ENCODE results near the gene AGGF1. TPM values are rescaled to one million over a fixed set of nuclear protein-coding genes. Genes with fewer than 3 reads are reported as not detected.

The AGGF1 gene
- total and polyA plus RNA-seq, 7 donors, result 8.4 to 21.8 (median 16.3) TPM

- no peak for TF ChIP-seq POLR2AphosphoS5 (IDR thresholded peaks at IDR 0.05)
- no peak for TF ChIP-seq POLR2A (IDR thresholded peaks at IDR 0.05)
- no peak for TF ChIP-seq EP300 (IDR thresholded peaks at IDR 0.05)
- no peak for TF ChIP-seq CTCF (IDR thresholded peaks at IDR 0.05)
- H3K4me1 ChIP-seq, result no peaks in the 10 kb centered on the region
- no peaks in the 10 kb centered on the region for H3K9me3 ChIP-seq
- DNase-seq, result no peak
- H3K4me3 ChIP-seq, result no peak overlapping the region
- intact Hi-C loops (cut with DNase I), result no loop called here
- peaks cover 0 to 4% (median 0%) of the 10 kb centered on the region in 3 donors for H3K27me3 ChIP-seq
- no peak overlapping the region for H3K27ac ChIP-seq
- 55 to 71% methylated on average over 1 of the region's 1 CpG for WGBS, 2 donors
- no peaks in the 10 kb centered on the region for H3K36me3 ChIP-seq
These were observed 27.0 kb upstream of the AGGF1 start for GRCh38 chr5:77003246-77003645.

- intact Hi-C loops (cut with DNase I), result no loop called here
- H3K4me3 ChIP-seq, result no peak overlapping the region
- H3K27ac ChIP-seq, result no peak overlapping the region
- H3K4me1 ChIP-seq, result no peaks in the 10 kb centered on the region
- 73 to 81% methylated on average over 2 of the region's 2 CpGs for WGBS, 2 donors
- H3K9me3 ChIP-seq, result no peaks in the 10 kb centered on the region
- no peak for TF ChIP-seq CTCF (IDR thresholded peaks at IDR 0.05)
- no peak for TF ChIP-seq POLR2A (IDR thresholded peaks at IDR 0.05)
- TF ChIP-seq POLR2AphosphoS5 (IDR thresholded peaks at IDR 0.05), result no peak
- no peak for TF ChIP-seq EP300 (IDR thresholded peaks at IDR 0.05)
- H3K36me3 ChIP-seq, result no peaks in the 10 kb centered on the region
- H3K27me3 ChIP-seq, result no peaks in the 10 kb centered on the region
- DNase-seq, result no peak
These were observed 24.1 kb upstream of the AGGF1 start for GRCh38 chr5:77006124-77006523.

GRCh38 chr5:77008413-77008812 lies 21.8 kb upstream of the AGGF1 start:
- no peak for DNase-seq
- no peak for TF ChIP-seq CTCF (IDR thresholded peaks at IDR 0.05)
- TF ChIP-seq POLR2A (IDR thresholded peaks at IDR 0.05), result no peak
- no peak for TF ChIP-seq POLR2AphosphoS5 (IDR thresholded peaks at IDR 0.05)
- TF ChIP-seq EP300 (IDR thresholded peaks at IDR 0.05), result no peak
- H3K27me3 ChIP-seq, result no peaks in the 10 kb centered on the region
- H3K9me3 ChIP-seq, result no peaks in the 10 kb centered on the region
- no peaks in the 10 kb centered on the region for H3K36me3 ChIP-seq
- H3K4me3 ChIP-seq, result no peak overlapping the region
- no peaks in the 10 kb centered on the region for H3K4me1 ChIP-seq
- no peak overlapping the region for H3K27ac ChIP-seq
- intact Hi-C loops (cut with DNase I), result no loop called here
- 48 to 54% methylated on average over 3 of the region's 3 CpGs for WGBS, 2 donors

- TF ChIP-seq POLR2A (IDR thresholded peaks at IDR 0.05), result no peak
- no peak for TF ChIP-seq POLR2AphosphoS5 (IDR thresholded peaks at IDR 0.05)
- TF ChIP-seq CTCF (IDR thresholded peaks at IDR 0.05), result no peak
- TF ChIP-seq EP300 (IDR thresholded peaks at IDR 0.05), result no peak
- intact Hi-C loops (cut with DNase I), result no loop called here
- no peak overlapping the region for H3K4me3 ChIP-seq
- no peaks in the 10 kb centered on the region for H3K36me3 ChIP-seq
- no peak for DNase-seq
- H3K4me1 ChIP-seq, result no peaks in the 10 kb centered on the region
- 92 to 93% methylated on average over 5 of the region's 5 CpGs for WGBS, 2 donors
- no peaks in the 10 kb centered on the region for H3K27me3 ChIP-seq
- H3K27ac ChIP-seq, result no peak overlapping the region
- H3K9me3 ChIP-seq, result no peaks in the 10 kb centered on the region
These were observed 20.0 kb upstream of the AGGF1 start for GRCh38 chr5:77010243-77010642.

- Histone ChIP-seq H3K4me3 (no peak overlapping the region), H3K27me3 (no peaks in the 10 kb centered on the region), H3K36me3 (no peaks in the 10 kb centered on the region), H3K27ac (no peak overlapping the region), H3K9me3 (no peaks in the 10 kb centered on the region), H3K4me1 (no peaks in the 10 kb centered on the region)
- no peak for DNase-seq
- intact Hi-C loops (cut with DNase I), result no loop called here
- WGBS, 2 donors, result 91 to 92% methylated on average over 5 of the region's 5 CpGs
- TF ChIP-seq EP300 (IDR thresholded peaks at IDR 0.05) (no peak), CTCF (IDR thresholded peaks at IDR 0.05) (no peak), POLR2A (IDR thresholded peaks at IDR 0.05) (no peak), POLR2AphosphoS5 (IDR thresholded peaks at IDR 0.05) (no peak)
These were observed 18.7 kb upstream of the AGGF1 start for GRCh38 chr5:77011498-77011897.
